Neural progenitor cell (in vitro differentiated cells): ENCODE data around the gene DUSP2. TPM values are rescaled to one million over a fixed set of nuclear protein-coding genes. Genes with fewer than 3 reads are reported as not detected.

Experiments used
- DNase-seq: peaks from one replicate; pipeline ENCODE4 v3.0.0-alpha.2; 2016; ENCODE audit warnings: low spot score
- H2AFZ ChIP-seq: fragments of 200-600 bp; sonication (generic); replicated peaks from 2 replicates; pipeline ENCODE4 v1.6.1; 2016; ENCODE audit warnings: antibody characterized with exemption
- H3F3A ChIP-seq: fragments of 200-600 bp; sonication (generic); 2 replicates; pipeline ENCODE4 v1.6.1; 2016; ENCODE audit warnings: antibody characterized with exemption, low read depth
- H3K27ac ChIP-seq: fragments of 200-600 bp; sonication (generic); 2 replicates; pipeline ENCODE4 v1.5.1; 2016; ENCODE audit warnings: mild to moderate bottlenecking
- H3K27me3 ChIP-seq: fragments of 200-600 bp; sonication (generic); 2 replicates; pipeline ENCODE4 v1.6.1; 2016; ENCODE audit warnings: mild to moderate bottlenecking, moderate library complexity
- H3K36me3 ChIP-seq: fragments of 200-600 bp; sonication (generic); 2 replicates; pipeline ENCODE4 v1.5.1; 2016
- H3K4me1 ChIP-seq: fragments of 200-600 bp; sonication (generic); 2 replicates; pipeline ENCODE4 v1.6.1; 2016; ENCODE audit warnings: mixed run types
- H3K4me2 ChIP-seq: fragments of 200-600 bp; sonication (generic); 2 replicates; pipeline ENCODE4 v1.6.1; 2016
- H3K4me3 ChIP-seq: fragments of 200-600 bp; sonication (generic); 2 replicates; pipeline ENCODE4 v1.5.1; 2016
- H3K79me2 ChIP-seq: fragments of 200-600 bp; sonication (generic); 2 replicates; pipeline ENCODE4 v1.6.1; 2016; ENCODE audit warnings: low read depth
- H3K9ac ChIP-seq: fragments of 200-600 bp; sonication (generic); 2 replicates; pipeline ENCODE4 v1.6.1; 2016
- H3K9me3 ChIP-seq: fragments of 200-600 bp; sonication (generic); 2 replicates; pipeline ENCODE4 v1.5.1; 2016; ENCODE audit warnings: low read depth
- H4K20me1 ChIP-seq: fragments of 200-600 bp; sonication (generic); 2 replicates; pipeline ENCODE4 v1.6.1; 2016; ENCODE audit warnings: low read depth
- H3K27ac Mint-ChIP-seq: 3 replicates; pipeline ENCODE4 v1.8.0; 2021; ENCODE audit warnings: mixed read lengths
- H3K27me3 Mint-ChIP-seq: 2 replicates; pipeline ENCODE4 v1.8.0; 2022; ENCODE audit warnings: low read depth, mild to moderate bottlenecking, inconsistent platforms, moderate library complexity, mixed read lengths; ENCODE audit not compliant: insufficient read depth
- H3K36me3 Mint-ChIP-seq: 3 replicates; pipeline ENCODE4 v1.8.0; 2021; ENCODE audit warnings: mixed read lengths
- H3K4me1 Mint-ChIP-seq: 3 replicates; pipeline ENCODE4 v1.8.0; 2021; ENCODE audit warnings: mixed read lengths
- H3K4me3 Mint-ChIP-seq: 3 replicates; pipeline ENCODE4 v1.8.0; 2021; ENCODE audit warnings: mild to moderate bottlenecking, moderate library complexity, mixed read lengths
- H3K9me3 Mint-ChIP-seq: 3 replicates; pipeline ENCODE4 v1.8.0; 2020; ENCODE audit warnings: mixed read lengths
- EZH2 ChIP-seq: fragments of 200-600 bp; sonication (generic); IDR thresholded peaks from 2 replicates; pipeline ENCODE4 v1.6.1; 2017; ENCODE audit warnings: antibody characterized with exemption, mild to moderate bottlenecking, moderate library complexity
- EZH2phosphoT487 ChIP-seq: fragments of 200-600 bp; sonication (generic); IDR thresholded peaks from 2 replicates; pipeline ENCODE4 v1.6.1; 2017; ENCODE audit warnings: antibody characterized with exemption
- total RNA-seq: library from RNA; depleted of rRNA; stranded (reverse); fragments of >200 nt; gene quantifications from 2 replicates; pipeline ENCODE4 v1.2.3, GENCODE V29; 2015; ENCODE audit warnings: low replicate concordance
- TF ChIP-seq, protein P1 (sequence below): fragments of 200-600 bp; sonication (generic); IDR thresholded peaks from 2 replicates; pipeline ENCODE4 v1.5.1; 2017; ENCODE audit warnings: antibody characterized with exemption, mild to moderate bottlenecking

DUSP2 gene
- total RNA-seq, 1 donor from 2014 or later, result not detected

- no peak for DNase-seq
- Mint-ChIP-seq H3K27me3 (peaks cover 2% of the 10 kb centered on the region), H3K9me3 (no peaks in the 10 kb centered on the region), H3K36me3 (no peaks in the 10 kb centered on the region), H3K4me1 (no peaks in the 10 kb centered on the region), H3K4me3 (no peak overlapping the region), H3K27ac (peak overlapping the region; percentile 22)
- Histone ChIP-seq H4K20me1 (no peaks in the 10 kb centered on the region), H2AFZ (no peak overlapping the region), H3K9ac (no peak overlapping the region), H3K4me2 (no peak overlapping the region), H3K36me3 (no peaks in the 10 kb centered on the region), H3K4me3 (no peak overlapping the region), H3K79me2 (no peaks in the 10 kb centered on the region), H3F3A (no peaks in the 10 kb centered on the region), H3K27ac (no peak overlapping the region), H3K27me3 (no peaks in the 10 kb centered on the region), H3K9me3 (no peaks in the 10 kb centered on the region), H3K4me1 (no peaks in the 10 kb centered on the region)
- TF ChIP-seq EZH2 (no peak), EZH2phosphoT487 (no peak)
- TF ChIP-seq, protein P1, sequence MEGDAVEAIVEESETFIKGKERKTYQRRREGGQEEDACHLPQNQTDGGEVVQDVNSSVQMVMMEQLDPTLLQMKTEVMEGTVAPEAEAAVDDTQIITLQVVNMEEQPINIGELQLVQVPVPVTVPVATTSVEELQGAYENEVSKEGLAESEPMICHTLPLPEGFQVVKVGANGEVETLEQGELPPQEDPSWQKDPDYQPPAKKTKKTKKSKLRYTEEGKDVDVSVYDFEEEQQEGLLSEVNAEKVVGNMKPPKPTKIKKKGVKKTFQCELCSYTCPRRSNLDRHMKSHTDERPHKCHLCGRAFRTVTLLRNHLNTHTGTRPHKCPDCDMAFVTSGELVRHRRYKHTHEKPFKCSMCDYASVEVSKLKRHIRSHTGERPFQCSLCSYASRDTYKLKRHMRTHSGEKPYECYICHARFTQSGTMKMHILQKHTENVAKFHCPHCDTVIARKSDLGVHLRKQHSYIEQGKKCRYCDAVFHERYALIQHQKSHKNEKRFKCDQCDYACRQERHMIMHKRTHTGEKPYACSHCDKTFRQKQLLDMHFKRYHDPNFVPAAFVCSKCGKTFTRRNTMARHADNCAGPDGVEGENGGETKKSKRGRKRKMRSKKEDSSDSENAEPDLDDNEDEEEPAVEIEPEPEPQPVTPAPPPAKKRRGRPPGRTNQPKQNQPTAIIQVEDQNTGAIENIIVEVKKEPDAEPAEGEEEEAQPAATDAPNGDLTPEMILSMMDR, result no peak
These were observed 7.7 kb downstream of the DUSP2 start for GRCh38 chr2:96137321-96138178.

DNA sequence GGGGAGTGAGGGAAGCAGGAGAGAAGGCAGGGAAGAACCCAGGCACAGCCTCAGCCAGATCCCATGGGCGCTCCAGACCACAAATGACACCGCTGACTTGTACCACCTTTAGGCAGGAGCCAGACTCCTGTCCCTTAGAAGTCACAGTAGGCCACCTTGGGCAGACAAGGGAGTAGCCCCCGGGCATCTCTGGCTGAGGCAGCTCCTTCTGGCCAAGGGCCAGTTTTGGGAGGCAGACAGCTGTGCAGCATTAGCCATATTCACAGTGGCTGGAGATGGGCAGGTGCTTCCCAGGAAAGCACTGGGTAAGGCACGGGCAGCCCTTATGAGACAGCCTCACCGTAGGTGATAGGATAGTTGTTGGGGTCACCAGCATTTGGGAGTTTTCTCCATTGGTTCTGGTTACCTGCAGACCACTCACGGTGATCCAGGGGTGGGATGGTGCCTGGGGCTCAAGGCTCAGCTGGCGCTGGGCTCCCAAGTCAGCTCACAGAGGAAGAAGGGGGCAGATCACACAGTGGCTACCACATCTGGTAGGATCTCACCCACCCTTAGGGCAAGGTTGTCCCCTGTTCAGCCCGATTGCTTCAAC lies 9.0 kb downstream of the DUSP2 start:
- no peaks in the 10 kb centered on the region for H3K79me2 ChIP-seq
- Mint-ChIP-seq H3K9me3 (no peaks in the 10 kb centered on the region), H3K36me3 (no peaks in the 10 kb centered on the region), H3K27ac (no peak overlapping the region), H3K4me1 (no peaks in the 10 kb centered on the region), H3K27me3 (peaks cover 2% of the 10 kb centered on the region), H3K4me3 (no peak overlapping the region)
- no peaks in the 10 kb centered on the region for H4K20me1 ChIP-seq
- H3K4me1 ChIP-seq, result no peaks in the 10 kb centered on the region
- TF ChIP-seq EZH2, result no peak
- TF ChIP-seq, protein P1, result no peak
- no peak for TF ChIP-seq EZH2phosphoT487
- H3F3A ChIP-seq, result no peaks in the 10 kb centered on the region
- H3K27ac ChIP-seq, result no peak overlapping the region
- H3K9ac ChIP-seq, result no peak overlapping the region
- no peak overlapping the region for H3K4me3 ChIP-seq
- no peaks in the 10 kb centered on the region for H3K9me3 ChIP-seq
- H3K27me3 ChIP-seq, result no peaks in the 10 kb centered on the region
- no peaks in the 10 kb centered on the region for H3K36me3 ChIP-seq
- DNase-seq, result no peak
- no peak overlapping the region for H3K4me2 ChIP-seq
- H2AFZ ChIP-seq, result no peak overlapping the region

- H3K9me3 ChIP-seq, result no peaks in the 10 kb centered on the region
- Mint-ChIP-seq H3K4me1 (no peaks in the 10 kb centered on the region), H3K4me3 (no peak overlapping the region), H3K36me3 (no peaks in the 10 kb centered on the region), H3K9me3 (no peaks in the 10 kb centered on the region), H3K27ac (no peak overlapping the region), H3K27me3 (peaks cover 2% of the 10 kb centered on the region)
- no peak overlapping the region for H3K4me3 ChIP-seq
- H3K4me2 ChIP-seq, result no peak overlapping the region
- H3K27me3 ChIP-seq, result no peaks in the 10 kb centered on the region
- no peaks in the 10 kb centered on the region for H4K20me1 ChIP-seq
- H3F3A ChIP-seq, result no peaks in the 10 kb centered on the region
- H3K27ac ChIP-seq, result no peak overlapping the region
- H2AFZ ChIP-seq, result no peak overlapping the region
- no peaks in the 10 kb centered on the region for H3K4me1 ChIP-seq
- H3K9ac ChIP-seq, result no peak overlapping the region
- no peak for DNase-seq
- TF ChIP-seq EZH2 (no peak), EZH2phosphoT487 (no peak)
- TF ChIP-seq, protein P1, result no peak
- no peaks in the 10 kb centered on the region for H3K36me3 ChIP-seq
- H3K79me2 ChIP-seq, result no peaks in the 10 kb centered on the region
These were observed 9.6 kb downstream of the DUSP2 start for GRCh38 chr2:96135621-96136020.
